WTC11 (cell line): ENCODE results near the gene GRIN3B. TPM values are rescaled to one million over a fixed set of nuclear protein-coding genes. Genes with fewer than 3 reads are reported as not detected.

ENCODE experiments used
- ATAC-seq: fragments of 200-7000 bp; cut with Tn5 transposase; 2 replicates; pipeline ENCODE4 v1.10.0; 2021; ENCODE audit warnings: mild to moderate bottlenecking, moderate library complexity
- CTCF ChIA-PET: fragments of 300-600 bp; sonication (Branson Sonifier 250); formaldehyde crosslinking; loops from one replicate; lab custom pipeline; 2021; ENCODE audit warnings: antibody characterized with exemption; lab: Charles Lee
- POLR2A ChIA-PET: fragments of 350-600 bp; sonication (Branson Sonifier 250); formaldehyde crosslinking; loops from one replicate; lab custom pipeline; 2021; ENCODE audit warnings: antibody characterized with exemption; lab: Charles Lee
- DNase-seq: peaks from one replicate; pipeline ENCODE4 v3.0.0; 2021; ENCODE audit warnings: low spot score
- H3K27ac Mint-ChIP-seq: 2 replicates; pipeline ENCODE4 v1.8.0; 2021; ENCODE audit warnings: mixed read lengths
- H3K27me3 Mint-ChIP-seq: 2 replicates; pipeline ENCODE4 v1.8.0; 2021; ENCODE audit warnings: low read depth, mild to moderate bottlenecking, moderate library complexity, mixed read lengths
- H3K36me3 Mint-ChIP-seq: 2 replicates; pipeline ENCODE4 v1.8.0; 2021; ENCODE audit warnings: mixed read lengths
- H3K4me1 Mint-ChIP-seq: 2 replicates; pipeline ENCODE4 v1.8.0; 2022; ENCODE audit warnings: mixed read lengths
- H3K4me3 Mint-ChIP-seq: 2 replicates; pipeline ENCODE4 v1.8.0; 2021; ENCODE audit warnings: mild to moderate bottlenecking, moderate library complexity, mixed read lengths
- H3K9me3 Mint-ChIP-seq: 2 replicates; pipeline ENCODE4 v1.8.0; 2021; ENCODE audit warnings: mixed read lengths
- CREB1 ChIP-seq: sonication (generic); formaldehyde crosslinking; IDR thresholded peaks from 2 replicates; pipeline ENCODE4 v1.8.0; 2023; ENCODE audit warnings: mild to moderate bottlenecking, missing genetic modification reagents
- FOXK1 ChIP-seq: sonication (generic); formaldehyde crosslinking; IDR thresholded peaks from 2 replicates; pipeline ENCODE4 v1.8.0; 2022; ENCODE audit warnings: mild to moderate bottlenecking, moderate library complexity, missing genetic modification reagents
- GTF2I ChIP-seq: fragments of 250-450 bp; sonication (Bioruptor Pico); conservative IDR thresholded peaks from 2 replicates; pipeline ENCODE4 v1.4.0; 2021; ENCODE audit warnings: mild to moderate bottlenecking
- JUN ChIP-seq: sonication (generic); formaldehyde crosslinking; IDR thresholded peaks from 2 replicates; pipeline ENCODE4 v1.8.0; 2023; ENCODE audit warnings: mild to moderate bottlenecking, missing genetic modification reagents
- KAT7 ChIP-seq: sonication (generic); formaldehyde crosslinking; IDR thresholded peaks from 2 replicates; pipeline ENCODE4 v1.8.1; 2023; ENCODE audit warnings: missing genetic modification reagents, mild to moderate bottlenecking, borderline replicate concordance
- OVOL2 ChIP-seq: fragments of 250-450 bp; sonication (Bioruptor Pico); IDR thresholded peaks from 2 replicates; pipeline ENCODE4 v1.9.0; 2021; ENCODE audit warnings: mild to moderate bottlenecking, borderline replicate concordance
- SMAD4 ChIP-seq: sonication (generic); formaldehyde crosslinking; IDR thresholded peaks from 2 replicates; pipeline ENCODE4 v1.8.0; 2022; ENCODE audit warnings: mild to moderate bottlenecking, missing genetic modification reagents
- TEAD4 ChIP-seq: sonication (generic); formaldehyde crosslinking; IDR thresholded peaks from 2 replicates; pipeline ENCODE4 v1.8.0; 2022; ENCODE audit warnings: mild to moderate bottlenecking, missing genetic modification reagents
- ZNF396 ChIP-seq: fragments of 250-450 bp; sonication (Bioruptor Pico); IDR thresholded peaks from 2 replicates; pipeline ENCODE4 v1.8.0; 2021; ENCODE audit warnings: mild to moderate bottlenecking, moderate library complexity, borderline replicate concordance
- ZNF416 ChIP-seq: fragments of 250-450 bp; sonication (Bioruptor Pico); IDR thresholded peaks from 2 replicates; pipeline ENCODE4 v1.9.0; 2021; ENCODE audit warnings: mild to moderate bottlenecking, inconsistent platforms
- ZNF423 ChIP-seq: fragments of 250-450 bp; sonication (Bioruptor Pico); IDR thresholded peaks from 2 replicates; pipeline ENCODE4 v2.1.2; 2022; ENCODE audit warnings: mild to moderate bottlenecking, moderate library complexity
- ZNF671 ChIP-seq: fragments of 250-450 bp; sonication (Bioruptor Pico); IDR thresholded peaks from 2 replicates; pipeline ENCODE4 v1.8.0; 2021; ENCODE audit warnings: mild to moderate bottlenecking
- total RNA-seq: library from RNA; stranded (reverse); gene quantifications from 3 replicates; pipeline ENCODE4 v1.2.3, GENCODE V29; 2021
- TF ChIP-seq, protein P1 (sequence below): fragments of 200-600 bp; IDR thresholded peaks from 2 replicates; pipeline ENCODE4 v1.8.0; 2022; ENCODE audit warnings: antibody characterized with exemption
- TF ChIP-seq, protein P2 (sequence below): sonication (generic); formaldehyde crosslinking; IDR thresholded peaks from 2 replicates; pipeline ENCODE4 v1.8.1; 2022; ENCODE audit warnings: low read depth, mild to moderate bottlenecking, moderate library complexity, missing genetic modification reagents, borderline replicate concordance
- TF ChIP-seq, protein P3 (sequence below): sonication (generic); formaldehyde crosslinking; IDR thresholded peaks from 2 replicates; pipeline ENCODE4 v1.8.1; 2022; ENCODE audit warnings: low read depth, missing genetic modification reagents, borderline replicate concordance
- TF ChIP-seq, protein P4 (sequence below): fragments of 250-450 bp; sonication (Bioruptor Pico); IDR thresholded peaks from 2 replicates; pipeline ENCODE4 v1.9.0; 2021; ENCODE audit warnings: moderate library complexity, mild to moderate bottlenecking, inconsistent platforms, borderline replicate concordance
- TF ChIP-seq, protein P5 (sequence below): sonication (generic); formaldehyde crosslinking; IDR thresholded peaks from 2 replicates; pipeline ENCODE4 v1.8.1; 2023; ENCODE audit warnings: mild to moderate bottlenecking, missing genetic modification reagents, moderate library complexity
- TF ChIP-seq, protein P6 (sequence below): sonication (generic); formaldehyde crosslinking; IDR thresholded peaks from 2 replicates; pipeline ENCODE4 v1.8.1; 2022; ENCODE audit warnings: missing genetic modification reagents, borderline replicate concordance

The GRIN3B gene
- total RNA-seq, 1 experiment from 2014 or later: 1.9 TPM

DNA sequence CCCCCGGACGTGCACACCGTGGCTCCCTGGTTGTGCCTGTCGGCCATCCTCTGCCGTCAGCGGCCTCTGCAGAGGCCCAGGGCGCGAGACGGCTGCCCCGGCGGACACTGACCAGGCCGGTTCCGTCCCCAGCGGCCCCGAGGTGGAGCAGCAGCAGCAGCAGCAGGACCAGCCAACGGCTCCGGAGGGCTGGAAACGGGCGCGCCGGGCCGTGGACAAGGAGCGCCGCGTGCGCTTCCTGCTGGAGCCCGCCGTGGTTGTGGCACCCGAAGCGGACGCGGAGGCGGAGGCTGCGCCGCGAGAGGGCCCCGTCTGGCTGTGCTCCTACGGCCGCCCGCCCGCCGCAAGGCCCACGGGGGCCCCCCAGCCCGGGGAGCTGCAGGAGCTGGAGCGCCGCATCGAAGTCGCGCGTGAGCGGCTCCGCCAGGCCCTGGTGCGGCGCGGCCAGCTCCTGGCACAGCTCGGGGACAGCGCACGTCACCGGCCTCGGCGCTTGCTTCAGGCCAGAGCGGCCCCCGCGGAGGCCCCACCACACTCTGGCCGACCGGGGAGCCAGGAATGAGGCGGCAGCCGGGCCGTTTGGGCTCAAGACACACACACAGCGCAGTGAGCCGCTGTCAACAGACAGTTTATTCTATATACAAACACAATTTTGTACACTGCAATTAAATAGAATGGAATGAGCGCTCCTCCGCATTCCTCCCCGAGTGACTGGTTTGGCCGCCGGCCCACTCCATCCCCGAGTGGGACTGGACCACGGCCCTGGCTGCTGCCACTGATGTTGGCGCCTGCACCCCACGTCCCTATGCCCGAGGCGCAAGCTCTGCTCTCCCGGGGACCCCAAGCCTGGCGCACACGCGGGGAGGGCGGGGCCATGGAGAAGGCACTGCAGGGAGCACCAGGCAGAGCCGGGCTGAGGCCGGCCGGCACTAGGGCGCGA is 9.1 kb downstream of the GRIN3B start (continued):
- TF ChIP-seq, protein P1, sequence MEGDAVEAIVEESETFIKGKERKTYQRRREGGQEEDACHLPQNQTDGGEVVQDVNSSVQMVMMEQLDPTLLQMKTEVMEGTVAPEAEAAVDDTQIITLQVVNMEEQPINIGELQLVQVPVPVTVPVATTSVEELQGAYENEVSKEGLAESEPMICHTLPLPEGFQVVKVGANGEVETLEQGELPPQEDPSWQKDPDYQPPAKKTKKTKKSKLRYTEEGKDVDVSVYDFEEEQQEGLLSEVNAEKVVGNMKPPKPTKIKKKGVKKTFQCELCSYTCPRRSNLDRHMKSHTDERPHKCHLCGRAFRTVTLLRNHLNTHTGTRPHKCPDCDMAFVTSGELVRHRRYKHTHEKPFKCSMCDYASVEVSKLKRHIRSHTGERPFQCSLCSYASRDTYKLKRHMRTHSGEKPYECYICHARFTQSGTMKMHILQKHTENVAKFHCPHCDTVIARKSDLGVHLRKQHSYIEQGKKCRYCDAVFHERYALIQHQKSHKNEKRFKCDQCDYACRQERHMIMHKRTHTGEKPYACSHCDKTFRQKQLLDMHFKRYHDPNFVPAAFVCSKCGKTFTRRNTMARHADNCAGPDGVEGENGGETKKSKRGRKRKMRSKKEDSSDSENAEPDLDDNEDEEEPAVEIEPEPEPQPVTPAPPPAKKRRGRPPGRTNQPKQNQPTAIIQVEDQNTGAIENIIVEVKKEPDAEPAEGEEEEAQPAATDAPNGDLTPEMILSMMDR: no peak
- TF ChIP-seq OVOL2 (no peak), TEAD4 (CRISPR knock-in tag) (no peak), ZNF416 (no peak), FOXK1 (no peak), JUN (no peak), SMAD4 (no peak)
- TF ChIP-seq, protein P2, sequence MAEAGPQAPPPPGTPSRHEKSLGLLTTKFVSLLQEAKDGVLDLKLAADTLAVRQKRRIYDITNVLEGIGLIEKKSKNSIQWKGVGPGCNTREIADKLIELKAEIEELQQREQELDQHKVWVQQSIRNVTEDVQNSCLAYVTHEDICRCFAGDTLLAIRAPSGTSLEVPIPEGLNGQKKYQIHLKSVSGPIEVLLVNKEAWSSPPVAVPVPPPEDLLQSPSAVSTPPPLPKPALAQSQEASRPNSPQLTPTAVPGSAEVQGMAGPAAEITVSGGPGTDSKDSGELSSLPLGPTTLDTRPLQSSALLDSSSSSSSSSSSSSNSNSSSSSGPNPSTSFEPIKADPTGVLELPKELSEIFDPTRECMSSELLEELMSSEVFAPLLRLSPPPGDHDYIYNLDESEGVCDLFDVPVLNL (CRISPR knock-in tag): no peak

DNA sequence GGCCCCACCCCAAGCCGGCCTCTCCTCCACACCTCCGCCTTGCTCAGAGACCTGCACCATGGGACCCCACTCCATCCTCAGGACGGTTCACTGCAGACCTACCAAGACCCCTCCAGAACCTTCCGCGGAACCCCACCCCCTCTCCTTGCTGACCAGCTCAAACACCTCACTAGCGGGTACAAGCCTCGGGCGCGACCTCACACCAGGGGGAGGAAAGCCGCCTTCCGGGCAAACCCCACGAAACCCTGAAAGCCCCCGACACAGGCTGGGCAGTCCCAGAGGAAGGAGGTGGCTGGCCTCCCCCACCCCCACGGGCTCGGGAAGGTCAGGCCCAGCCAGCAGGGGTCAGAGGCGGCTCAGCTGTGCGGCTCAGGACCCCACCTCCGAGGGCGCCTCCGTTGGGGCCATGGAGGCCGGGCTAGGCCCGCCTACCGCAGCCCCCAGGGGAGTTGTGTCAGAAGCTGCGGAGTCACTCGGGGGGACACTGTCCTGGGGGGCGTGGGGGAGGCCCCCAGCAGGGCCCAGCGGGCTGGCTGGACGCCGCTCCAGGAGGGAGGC is 9.8 kb downstream of the GRIN3B start:
- no peak overlapping the region for H3K27ac Mint-ChIP-seq
- POLR2A ChIA-PET: no interaction called here
- H3K9me3 Mint-ChIP-seq: no peaks in the 10 kb centered on the region
- TF ChIP-seq, protein P3, sequence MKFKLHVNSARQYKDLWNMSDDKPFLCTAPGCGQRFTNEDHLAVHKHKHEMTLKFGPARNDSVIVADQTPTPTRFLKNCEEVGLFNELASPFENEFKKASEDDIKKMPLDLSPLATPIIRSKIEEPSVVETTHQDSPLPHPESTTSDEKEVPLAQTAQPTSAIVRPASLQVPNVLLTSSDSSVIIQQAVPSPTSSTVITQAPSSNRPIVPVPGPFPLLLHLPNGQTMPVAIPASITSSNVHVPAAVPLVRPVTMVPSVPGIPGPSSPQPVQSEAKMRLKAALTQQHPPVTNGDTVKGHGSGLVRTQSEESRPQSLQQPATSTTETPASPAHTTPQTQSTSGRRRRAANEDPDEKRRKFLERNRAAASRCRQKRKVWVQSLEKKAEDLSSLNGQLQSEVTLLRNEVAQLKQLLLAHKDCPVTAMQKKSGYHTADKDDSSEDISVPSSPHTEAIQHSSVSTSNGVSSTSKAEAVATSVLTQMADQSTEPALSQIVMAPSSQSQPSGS (CRISPR knock-in tag): no peak
- no peak for TF ChIP-seq FOXK1
- TF ChIP-seq, protein P4, sequence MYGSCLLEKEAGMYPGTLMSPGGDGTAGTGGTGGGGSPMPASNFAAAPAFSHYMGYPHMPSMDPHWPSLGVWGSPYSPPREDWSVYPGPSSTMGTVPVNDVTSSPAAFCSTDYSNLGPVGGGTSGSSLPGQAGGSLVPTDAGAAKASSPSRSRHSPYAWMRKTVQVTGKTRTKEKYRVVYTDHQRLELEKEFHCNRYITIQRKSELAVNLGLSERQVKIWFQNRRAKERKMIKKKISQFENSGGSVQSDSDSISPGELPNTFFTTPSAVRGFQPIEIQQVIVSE: no peak
- no peak for TF ChIP-seq SMAD4
- TF ChIP-seq ZNF423 (CRISPR knock-in tag): no peak
- TF ChIP-seq CREB1: no peak
- TF ChIP-seq, protein P5, sequence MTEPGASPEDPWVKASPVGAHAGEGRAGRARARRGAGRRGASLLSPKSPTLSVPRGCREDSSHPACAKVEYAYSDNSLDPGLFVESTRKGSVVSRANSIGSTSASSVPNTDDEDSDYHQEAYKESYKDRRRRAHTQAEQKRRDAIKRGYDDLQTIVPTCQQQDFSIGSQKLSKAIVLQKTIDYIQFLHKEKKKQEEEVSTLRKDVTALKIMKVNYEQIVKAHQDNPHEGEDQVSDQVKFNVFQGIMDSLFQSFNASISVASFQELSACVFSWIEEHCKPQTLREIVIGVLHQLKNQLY (CRISPR knock-in tag): no peak
- TF ChIP-seq GTF2I (CRISPR knock-in tag): no peak
- TF ChIP-seq ZNF671 (CRISPR knock-in tag): no peak
- TF ChIP-seq ZNF396 (CRISPR knock-in tag): no peak
- TF ChIP-seq, protein P6, sequence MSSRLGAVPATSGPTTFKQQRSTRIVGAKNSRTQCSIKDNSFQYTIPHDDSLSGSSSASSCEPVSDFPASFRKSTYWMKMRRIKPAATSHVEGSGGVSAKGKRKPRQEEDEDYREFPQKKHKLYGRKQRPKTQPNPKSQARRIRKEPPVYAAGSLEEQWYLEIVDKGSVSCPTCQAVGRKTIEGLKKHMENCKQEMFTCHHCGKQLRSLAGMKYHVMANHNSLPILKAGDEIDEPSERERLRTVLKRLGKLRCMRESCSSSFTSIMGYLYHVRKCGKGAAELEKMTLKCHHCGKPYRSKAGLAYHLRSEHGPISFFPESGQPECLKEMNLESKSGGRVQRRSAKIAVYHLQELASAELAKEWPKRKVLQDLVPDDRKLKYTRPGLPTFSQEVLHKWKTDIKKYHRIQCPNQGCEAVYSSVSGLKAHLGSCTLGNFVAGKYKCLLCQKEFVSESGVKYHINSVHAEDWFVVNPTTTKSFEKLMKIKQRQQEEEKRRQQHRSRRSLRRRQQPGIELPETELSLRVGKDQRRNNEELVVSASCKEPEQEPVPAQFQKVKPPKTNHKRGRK (CRISPR knock-in tag): no peak
- no peak for TF ChIP-seq KAT7 (CRISPR knock-in tag)
- CTCF ChIA-PET: no interaction called here
- no peak overlapping the region for H3K4me3 Mint-ChIP-seq
- no peak for DNase-seq
- H3K27me3 Mint-ChIP-seq: no peaks in the 10 kb centered on the region; the same call in 1 of the 2 replicates
- peaks cover 7% of the 10 kb centered on the region; the same call in 1 of the 2 replicates for H3K36me3 Mint-ChIP-seq
- ATAC-seq: no peak
- H3K4me1 Mint-ChIP-seq: no peaks in the 10 kb centered on the region
